IMR-90 (cell line): ENCODE data around the gene ERBB4. TPM values are rescaled to one million over a fixed set of nuclear protein-coding genes. Genes with fewer than 3 reads are reported as not detected.

ENCODE experiments used
- ATAC-seq: fragments of 200-7000 bp; cut with Tn5 transposase; 2 replicates; pipeline ENCODE4 v1.9.1; 2020; ENCODE audit warnings: low read depth, mild to moderate bottlenecking, moderate library complexity
- BruUV-seq: library from RNA; stranded (reverse); fragments of 400-500 nt; replicated peaks from 2 replicates; lab custom pipeline; 2021; lab: Mats Ljungman, UMichigan
- CTCF ChIA-PET: fragments of 300-600 bp; formaldehyde crosslinking; extraction: SDS; loops from one replicate; lab custom pipeline; 2021; ENCODE audit warnings: antibody characterized with exemption; lab: Yijun Ruan, JAX
- POLR2A ChIA-PET: fragments of 300-600 bp; sonication (Branson Sonifier 250); formaldehyde crosslinking; loops from one replicate; lab custom pipeline; 2022; ENCODE audit warnings: antibody characterized with exemption; ENCODE audit not compliant: unreplicated experiment; lab: Charles Lee
- DNase-seq: peaks from one replicate; pipeline ENCODE4 v3.0.0; 2013
- H2AFZ ChIP-seq: replicated peaks from 2 replicates; pipeline ENCODE3; 2013; ENCODE audit warnings: low read length, mild to moderate bottlenecking; ENCODE audit not compliant: poor library complexity
- H2AK5ac ChIP-seq: 2 replicates; pipeline ENCODE4 v1.6.1; 2013; ENCODE audit warnings: low read depth, low read length, inconsistent platforms
- H2AK9ac ChIP-seq: replicated peaks from 2 replicates; pipeline ENCODE3; 2013; ENCODE audit warnings: mild to moderate bottlenecking, low read depth, low read length, moderate library complexity; ENCODE audit not compliant: poor library complexity
- H2BK120ac ChIP-seq: 2 replicates; pipeline ENCODE4 v1.6.1; 2013; ENCODE audit warnings: low read depth, low read length, inconsistent platforms
- H2BK15ac ChIP-seq: 3 replicates; pipeline ENCODE4 v1.6.1; 2013; ENCODE audit warnings: low read depth, low read length, inconsistent platforms
- H2BK20ac ChIP-seq: 2 replicates; pipeline ENCODE4 v1.6.1; 2013; ENCODE audit warnings: low read depth, mild to moderate bottlenecking, inconsistent platforms, low read length, moderate library complexity
- H2BK5ac ChIP-seq: 2 replicates; pipeline ENCODE4 v1.6.1; 2013; ENCODE audit warnings: mild to moderate bottlenecking, low read depth, low read length, inconsistent platforms; ENCODE audit not compliant: poor library complexity, severe bottlenecking
- H3K14ac ChIP-seq: replicated peaks from 2 replicates; pipeline ENCODE4 v1.6.1; 2013; ENCODE audit warnings: low read depth, low read length, inconsistent platforms
- H3K18ac ChIP-seq: 2 replicates; pipeline ENCODE4 v1.6.1; 2013; ENCODE audit warnings: low read depth, low read length, control low read depth
- H3K23ac ChIP-seq: 2 replicates; pipeline ENCODE4 v1.6.1; 2013; ENCODE audit warnings: low read depth, low read length, inconsistent platforms
- H3K27ac ChIP-seq: 2 replicates; pipeline ENCODE4 v1.5.1; 2013; ENCODE audit warnings: mild to moderate bottlenecking, control low read depth, low read length; ENCODE audit not compliant: insufficient read depth
- H3K27me3 ChIP-seq: 2 replicates; pipeline ENCODE4 v1.6.1; 2013; ENCODE audit warnings: low read length; ENCODE audit not compliant: control insufficient read depth, insufficient read depth
- H3K36me3 ChIP-seq: 2 replicates; pipeline ENCODE4 v1.6.1; 2013; ENCODE audit warnings: low read length, mixed read lengths; ENCODE audit not compliant: control insufficient read depth, insufficient read depth
- H3K4ac ChIP-seq: 2 replicates; pipeline ENCODE4 v1.6.1; 2013; ENCODE audit warnings: low read depth, low read length, inconsistent platforms
- H3K4me1 ChIP-seq: 2 replicates; pipeline ENCODE4 v1.6.1; 2013; ENCODE audit warnings: low read length, mixed read lengths; ENCODE audit not compliant: control insufficient read depth, insufficient read depth
- H3K4me2 ChIP-seq: 2 replicates; pipeline ENCODE4 v1.6.1; 2013; ENCODE audit warnings: low read depth, mild to moderate bottlenecking, control low read depth, low read length, moderate library complexity
- H3K4me3 ChIP-seq: 2 replicates; pipeline ENCODE4 v1.5.1; 2013; ENCODE audit warnings: low read depth, mild to moderate bottlenecking, control low read depth, low read length, moderate library complexity; ENCODE audit not compliant: insufficient read depth
- H3K56ac ChIP-seq: 2 replicates; pipeline ENCODE4 v1.6.1; 2013; ENCODE audit warnings: low read length, inconsistent platforms; ENCODE audit not compliant: insufficient read depth; ENCODE audit errors: extremely low read depth
- H3K79me1 ChIP-seq, 2 experiments: 2 replicates each; pipeline ENCODE4 v1.6.1; 2013; ENCODE audit warnings: low read length in 2 of 2, inconsistent platforms in 1 of 2, low read depth in 1 of 2
- H3K9ac ChIP-seq: 2 replicates; pipeline ENCODE4 v1.6.1; 2013; ENCODE audit warnings: low read depth, low read length, control low read depth
- H3K9me1 ChIP-seq: 2 replicates; pipeline ENCODE4 v1.6.1; 2013; ENCODE audit warnings: low read length, inconsistent platforms; ENCODE audit not compliant: insufficient read depth
- H3K9me3 ChIP-seq: 2 replicates; pipeline ENCODE4 v1.6.1; 2013; ENCODE audit warnings: low read length; ENCODE audit not compliant: control insufficient read depth, insufficient read depth
- H4K20me1 ChIP-seq: 2 replicates; pipeline ENCODE4 v1.6.1; 2013; ENCODE audit warnings: low read length, inconsistent platforms; ENCODE audit not compliant: insufficient read depth
- H4K5ac ChIP-seq: 2 replicates; pipeline ENCODE4 v1.6.1; 2013; ENCODE audit warnings: mild to moderate bottlenecking, low read depth, low read length, control low read depth
- H4K8ac ChIP-seq, 2 experiments: 2 replicates each; pipeline ENCODE4 v1.6.1; 2013; ENCODE audit warnings: low read depth in 2 of 2, low read length in 2 of 2, control low read depth in 1 of 2, inconsistent platforms in 1 of 2
- H4K91ac ChIP-seq: 2 replicates; pipeline ENCODE4 v1.6.1; 2013; ENCODE audit warnings: low read depth, low read length, inconsistent platforms; ENCODE audit not compliant: insufficient read depth
- BHLHE40 ChIP-seq: fragments of 150-350 bp; IDR thresholded peaks from 2 replicates; pipeline ENCODE4 v1.6.1; 2016; ENCODE audit warnings: mild to moderate bottlenecking, low read depth, low read length
- CEBPB ChIP-seq: IDR thresholded peaks from 2 replicates; pipeline ENCODE4 v1.6.1; 2012; ENCODE audit warnings: low read depth, low read length, improper control_type of control experiment
- CHD1 ChIP-seq: IDR thresholded peaks from 2 replicates; pipeline ENCODE4 v1.6.1; 2012; ENCODE audit warnings: low read depth, low read length, improper control_type of control experiment
- ELK1 ChIP-seq: fragments of 150-350 bp; IDR thresholded peaks from 2 replicates; pipeline ENCODE4 v1.6.1; 2016; ENCODE audit warnings: low read depth, mild to moderate bottlenecking, low read length, moderate library complexity, borderline replicate concordance
- MAFK ChIP-seq: IDR thresholded peaks from 2 replicates; pipeline ENCODE4 v1.6.1; 2012; ENCODE audit warnings: low read depth, low read length, improper control_type of control experiment
- MAZ ChIP-seq: IDR thresholded peaks from 2 replicates; pipeline ENCODE4 v1.6.1; 2012; ENCODE audit warnings: low read depth, mild to moderate bottlenecking, low read length, improper control_type of control experiment, moderate library complexity, borderline replicate concordance
- MXI1 ChIP-seq: IDR thresholded peaks from 2 replicates; pipeline ENCODE4 v1.6.1; 2012; ENCODE audit warnings: low read depth, mild to moderate bottlenecking, low read length, moderate library complexity, borderline replicate concordance
- NFE2L2 ChIP-seq: fragments of 150-350 bp; IDR thresholded peaks from 2 replicates; pipeline ENCODE4 v1.6.1; 2016; ENCODE audit warnings: low read depth, mild to moderate bottlenecking, low read length
- WGBS, 2 experiments: methylation state at CpG; one replicate each; pipeline versions ENCODE4 v1.1.5 to v1.1.7; 2013; ENCODE audit warnings: missing lambda C conversion rate in 2 of 2; ENCODE audit not compliant: insufficient read length in 1 of 2; ENCODE audit errors: extremely low coverage in 2 of 2; 5-methylcytosine and 5-hydroxymethylcytosine counted together
- dilution Hi-C: fragments of 300-500 bp; cut with HindIII; formaldehyde crosslinking; loops from one replicate; pipeline ENCODE4 v1.14.3; 2018; ENCODE audit warnings: low sequenced_read_pairs; ENCODE audit not compliant: unreplicated experiment
- in situ Hi-C: fragments of 300-500 bp; cut with MboI; formaldehyde crosslinking; loops from 3 replicates; pipeline ENCODE4 v1.14.3; 2019; ENCODE audit warnings: low sequenced_read_pairs, inconsistent platforms, mixed read lengths
- intact Hi-C: fragments of 100-400 bp; cut with micrococcal nuclease; formaldehyde crosslinking; loops from 2 replicates; pipeline ENCODE4 v1.10.0; 2022
- polyA plus RNA-seq, 3 experiments: library from polyadenylated mRNA; depleted of rRNA; stranded (reverse); fragments of >200 nt; gene quantifications; 2 replicates each; pipeline ENCODE4 v1.2.3, GENCODE V29; 2012; ENCODE audit warnings: low replicate concordance in 1 of 3
- total RNA-seq: library from RNA; depleted of rRNA; stranded (reverse); fragments of >200 nt; gene quantifications from 2 replicates; pipeline ENCODE4 v1.2.3, GENCODE V29; 2012

The ERBB4 gene
- total and polyA plus RNA-seq, 2 of the 4 experiments (the other 2 are of a cell fraction), result not detected

DNA sequence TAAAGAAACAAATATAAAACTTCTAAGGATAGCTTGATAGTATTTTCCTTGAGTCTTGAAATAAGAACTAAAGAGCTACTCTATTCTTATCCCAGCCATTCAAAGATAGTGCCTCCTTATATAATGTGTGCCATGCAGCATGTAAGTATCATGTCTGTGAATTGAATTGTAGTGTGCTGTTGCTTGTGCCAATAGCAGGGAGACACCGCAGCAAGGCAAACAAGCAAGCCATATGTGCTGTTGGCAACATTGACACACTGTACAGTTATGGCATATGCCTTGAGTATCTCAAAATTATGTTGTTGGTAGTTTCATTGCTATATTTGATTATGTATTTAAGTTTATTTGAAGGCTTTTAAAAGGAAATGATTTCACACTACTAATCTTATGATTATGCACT is 58.2 kb downstream of the ERBB4 start:
- no peak overlapping the region for H2AK5ac ChIP-seq
- BruUV-seq, result no TSS peak
- ATAC-seq (no peak), DNase-seq (no peak)
- H3K4me1 ChIP-seq, result no peaks in the 10 kb centered on the region
- H3K79me1 ChIP-seq, result no peaks in the 10 kb centered on the region
- no peaks in the 10 kb centered on the region for H3K27me3 ChIP-seq
- H4K91ac ChIP-seq, result no peak overlapping the region
- H4K8ac ChIP-seq, result no peak overlapping the region
- no peak overlapping the region for H4K5ac ChIP-seq
- H3K27ac ChIP-seq, result no peak overlapping the region
- CTCF ChIA-PET, result no interaction called here
- H2BK5ac ChIP-seq, result no peak overlapping the region
- WGBS, 2 experiments, result no CpG with 5 or more reads among the region's 1 CpG
- no peak overlapping the region for H2BK120ac ChIP-seq
- H3K9me1 ChIP-seq, result no peaks in the 10 kb centered on the region
- no peak for TF ChIP-seq MAZ
- no peak for TF ChIP-seq CHD1
- TF ChIP-seq ELK1, result no peak
- TF ChIP-seq MAFK, result no peak
- no peak for TF ChIP-seq NFE2L2
- no peak for TF ChIP-seq BHLHE40
- no peak for TF ChIP-seq MXI1
- no peak for TF ChIP-seq CEBPB
- POLR2A ChIA-PET, result no interaction called here
- H3K14ac ChIP-seq, result no peak overlapping the region
- H3K4me2 ChIP-seq, result no peak overlapping the region
- no peak overlapping the region for H3K23ac ChIP-seq
- H2BK15ac ChIP-seq, result no peak overlapping the region
- no peak overlapping the region for H3K9ac ChIP-seq
- intact Hi-C loops, result no loop called here
- no peaks in the 10 kb centered on the region for H3K9me3 ChIP-seq
- no peak overlapping the region for H3K4ac ChIP-seq
- no peak overlapping the region for H3K18ac ChIP-seq
- H2AFZ ChIP-seq, result no peak overlapping the region
- no peak overlapping the region; the same call in 1 of the 2 replicates for H3K56ac ChIP-seq
- no peak overlapping the region for H2AK9ac ChIP-seq
- in situ Hi-C loops, result no loop called here
- no peak overlapping the region for H2BK20ac ChIP-seq
- no peak overlapping the region for H3K4me3 ChIP-seq
- H3K36me3 ChIP-seq, result no peaks in the 10 kb centered on the region
- dilution Hi-C loops, result no loop called here
- no peaks in the 10 kb centered on the region for H4K20me1 ChIP-seq
